Fibroblast of skin of right biceps (primary cell): ENCODE results near the gene RPL34.

Source experiments
- DNase-seq: peaks from one replicate; pipeline ENCODE4 v3.0.0-alpha.2; 2013

The RPL34 gene

DNA sequence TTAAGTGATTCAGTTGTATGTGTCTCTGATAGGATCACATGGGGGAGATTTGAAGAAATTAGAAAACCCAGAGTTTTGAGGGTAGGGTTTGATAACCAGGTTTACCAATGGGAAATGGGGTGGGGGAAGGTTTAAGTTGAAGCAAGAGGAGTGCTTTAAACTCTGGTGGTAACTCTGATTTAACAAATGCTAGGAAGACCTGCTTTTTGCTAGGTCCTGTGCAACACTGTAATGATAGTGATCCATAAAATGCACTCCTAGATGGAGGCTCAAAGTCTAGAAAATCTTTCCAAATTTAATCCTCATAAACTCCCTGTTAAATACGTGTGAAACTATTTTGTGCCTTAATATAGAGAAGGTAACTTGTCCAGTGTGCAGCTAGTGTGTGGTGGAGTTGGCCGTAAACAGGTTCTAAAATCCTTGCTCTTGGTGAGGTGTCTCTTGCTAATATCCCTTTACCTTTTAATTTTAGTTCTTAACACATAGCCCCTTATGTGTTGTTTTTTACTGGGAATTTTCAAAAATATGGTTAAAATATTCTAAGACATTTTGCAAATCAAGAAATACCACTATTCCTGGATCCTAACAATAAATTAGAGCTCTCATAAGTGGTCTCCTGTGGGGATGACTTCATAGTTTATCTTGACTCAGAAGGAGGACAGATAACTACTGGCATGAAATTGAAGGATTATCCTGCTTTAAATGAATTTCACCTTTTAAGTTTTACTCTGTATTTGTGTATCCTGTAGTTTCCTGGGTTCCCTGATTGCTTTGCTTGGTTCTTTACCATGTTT is 4.1 kb downstream of the RPL34 start:
- no peak for DNase-seq

DNA sequence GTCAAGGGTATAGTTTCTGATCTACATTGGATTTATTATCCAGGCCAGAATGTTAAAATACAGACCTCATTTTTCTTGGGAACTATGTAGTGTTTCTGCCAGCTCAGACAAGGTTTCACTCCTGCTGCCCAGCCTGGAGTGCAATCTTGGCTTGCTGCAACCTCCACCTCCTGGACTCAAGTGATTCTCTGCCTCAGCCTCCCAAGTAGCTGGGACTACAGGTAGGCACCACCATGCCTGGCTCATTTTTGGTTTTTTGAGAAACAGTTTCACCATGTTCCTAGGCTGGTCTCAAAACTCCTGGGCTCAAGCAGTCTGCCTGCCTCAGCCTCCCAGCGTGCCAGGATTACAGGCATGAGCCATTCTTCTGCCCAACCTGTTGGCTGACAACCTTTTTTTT is 5.7 kb downstream of the RPL34 start:
- no peak for DNase-seq

DNA sequence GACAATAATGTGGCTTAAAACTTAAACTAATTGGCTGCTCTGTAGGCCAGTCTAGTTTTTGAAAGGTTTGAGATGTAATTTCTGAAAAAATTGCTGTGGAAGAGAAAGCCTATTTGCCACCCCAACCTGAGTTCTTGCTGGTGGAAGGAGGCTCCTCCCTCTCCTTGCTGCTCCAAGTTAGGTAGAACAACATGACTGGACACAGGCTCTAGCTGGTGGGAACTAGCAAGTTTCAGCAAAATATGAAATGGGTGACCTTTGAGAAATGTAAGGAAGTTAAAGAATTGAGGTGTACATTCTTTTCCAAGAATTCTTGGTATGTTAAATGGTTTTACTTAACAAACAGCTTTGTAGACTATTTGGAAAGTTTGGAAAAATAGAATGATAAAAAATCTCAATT is 8.0 kb downstream of the RPL34 start:
- peak; percentile 29 for DNase-seq

DNA sequence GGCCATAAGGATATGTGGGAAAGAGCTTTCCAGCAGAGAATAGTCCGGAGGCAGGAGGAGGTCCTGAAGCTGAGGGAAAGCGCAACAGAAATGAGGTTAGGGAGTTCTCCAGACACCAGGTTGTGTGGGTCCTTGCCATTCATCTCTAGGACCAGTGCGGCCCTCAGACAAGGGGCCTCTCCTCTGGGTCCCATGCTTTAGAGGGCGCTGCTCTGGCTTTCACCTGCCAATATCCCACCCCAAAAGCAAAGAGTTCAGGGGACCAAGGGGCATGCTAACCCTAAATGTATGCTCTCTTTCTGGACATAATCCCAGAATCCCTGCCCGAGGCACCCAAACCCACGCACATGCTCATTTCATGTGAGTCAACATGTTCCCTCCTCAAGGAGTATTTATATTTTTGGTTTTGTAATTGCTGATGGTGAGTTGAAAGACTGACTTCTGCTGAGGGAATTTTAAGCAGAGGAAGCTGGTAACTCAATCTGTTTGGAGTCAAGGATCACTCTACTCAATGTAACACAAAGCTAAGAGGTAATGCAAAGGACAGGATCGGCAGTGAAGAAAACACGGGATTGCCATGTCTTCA is 14.8 kb downstream of the RPL34 start:
- peak; percentile 18 for DNase-seq

DNA sequence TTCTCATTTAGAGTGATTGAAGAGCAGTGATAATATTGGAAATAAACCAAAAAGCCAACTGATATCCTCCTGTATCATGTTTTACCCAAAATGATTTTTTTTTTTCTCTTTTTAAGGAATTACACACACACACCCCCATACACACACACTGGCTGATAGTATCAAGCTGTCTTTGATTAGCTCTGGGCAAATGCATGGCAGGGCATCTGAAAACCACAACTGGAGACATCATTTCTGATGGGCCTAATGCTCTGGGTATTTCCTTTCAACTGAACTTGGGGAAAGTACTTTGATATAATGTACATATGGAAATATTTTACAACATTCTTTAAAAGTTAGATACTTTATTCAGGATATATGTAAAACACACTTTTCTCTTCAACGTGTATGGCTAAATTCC is 15.9 kb downstream of the RPL34 start:
- DNase-seq, result peak; percentile 76

DNA sequence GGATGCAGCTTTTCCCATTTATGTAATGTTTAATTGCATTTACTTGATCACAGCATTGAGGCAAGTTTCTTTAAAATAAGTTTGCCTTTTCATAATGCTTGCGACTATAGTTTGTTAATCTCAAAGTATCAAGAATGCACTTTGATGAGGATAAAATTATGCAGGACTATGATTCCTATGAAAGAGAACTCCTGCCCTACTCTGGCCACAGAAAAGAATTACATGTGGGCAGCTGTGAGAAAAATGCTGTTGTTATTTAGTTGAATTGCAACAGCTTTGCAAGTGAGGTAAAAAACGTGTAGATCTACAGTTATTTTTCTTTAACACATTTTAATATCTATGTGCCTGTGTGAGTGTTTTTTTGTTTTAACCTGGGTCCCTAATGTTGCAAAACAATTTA is 17.5 kb downstream of the RPL34 start:
- peak; percentile 17 for DNase-seq

DNA sequence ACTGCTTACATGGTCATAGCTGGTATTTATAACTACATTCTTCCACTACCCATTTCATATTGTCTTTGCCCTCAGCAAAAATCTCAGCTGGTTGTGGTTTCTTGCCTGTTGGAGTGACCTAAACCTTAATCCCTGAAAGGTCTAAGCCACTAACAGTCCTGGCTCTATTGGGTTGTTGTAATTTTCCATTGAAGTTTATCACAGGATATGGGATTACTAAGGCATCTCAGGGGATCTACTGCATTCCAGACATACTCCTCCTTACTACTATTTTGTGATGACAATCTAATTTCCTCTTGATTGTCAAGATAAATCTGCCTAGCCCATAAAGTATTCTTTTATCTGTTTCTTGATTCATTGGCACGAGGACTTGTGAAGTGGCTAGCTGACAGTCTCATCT is 23.9 kb downstream of the RPL34 start:
- DNase-seq, result peak; percentile 84

DNA sequence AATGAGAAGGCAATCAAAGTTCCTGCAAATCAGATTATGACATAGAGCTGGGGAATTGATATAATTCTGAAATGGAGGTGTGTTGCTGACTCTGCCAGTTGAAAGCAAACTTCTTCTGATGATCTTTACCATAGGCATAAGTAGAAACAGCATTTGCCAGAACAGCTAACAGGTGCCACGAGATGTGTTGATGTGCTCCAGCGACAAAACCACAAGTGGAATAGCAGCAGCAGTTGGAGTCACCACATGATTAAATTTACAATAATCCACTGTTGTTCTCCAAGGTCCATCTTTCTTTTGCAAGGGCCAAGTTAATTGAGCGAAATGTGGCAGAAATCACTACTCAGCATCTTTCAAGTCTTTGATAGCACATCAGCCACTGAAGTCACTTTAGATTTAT is 26.3 kb downstream of the RPL34 start:
- DNase-seq, result no peak

DNA sequence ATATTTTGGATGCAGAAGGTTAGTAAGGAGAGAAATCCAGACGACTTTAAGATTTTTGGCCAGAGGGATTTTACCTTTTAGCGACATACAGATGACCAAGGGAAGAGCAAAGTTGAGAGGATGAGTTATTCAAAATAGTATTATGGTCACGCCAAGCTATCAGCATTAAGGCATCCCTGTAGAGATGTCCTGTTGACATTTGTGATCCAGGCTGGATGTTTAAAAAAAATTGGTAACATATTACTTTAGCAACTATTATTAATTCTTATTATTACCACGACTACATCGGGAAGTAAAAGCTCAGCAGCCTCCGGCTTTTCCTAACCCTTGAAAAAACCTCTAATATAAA is 29.5 kb downstream of the RPL34 start:
- DNase-seq, result no peak

DNA sequence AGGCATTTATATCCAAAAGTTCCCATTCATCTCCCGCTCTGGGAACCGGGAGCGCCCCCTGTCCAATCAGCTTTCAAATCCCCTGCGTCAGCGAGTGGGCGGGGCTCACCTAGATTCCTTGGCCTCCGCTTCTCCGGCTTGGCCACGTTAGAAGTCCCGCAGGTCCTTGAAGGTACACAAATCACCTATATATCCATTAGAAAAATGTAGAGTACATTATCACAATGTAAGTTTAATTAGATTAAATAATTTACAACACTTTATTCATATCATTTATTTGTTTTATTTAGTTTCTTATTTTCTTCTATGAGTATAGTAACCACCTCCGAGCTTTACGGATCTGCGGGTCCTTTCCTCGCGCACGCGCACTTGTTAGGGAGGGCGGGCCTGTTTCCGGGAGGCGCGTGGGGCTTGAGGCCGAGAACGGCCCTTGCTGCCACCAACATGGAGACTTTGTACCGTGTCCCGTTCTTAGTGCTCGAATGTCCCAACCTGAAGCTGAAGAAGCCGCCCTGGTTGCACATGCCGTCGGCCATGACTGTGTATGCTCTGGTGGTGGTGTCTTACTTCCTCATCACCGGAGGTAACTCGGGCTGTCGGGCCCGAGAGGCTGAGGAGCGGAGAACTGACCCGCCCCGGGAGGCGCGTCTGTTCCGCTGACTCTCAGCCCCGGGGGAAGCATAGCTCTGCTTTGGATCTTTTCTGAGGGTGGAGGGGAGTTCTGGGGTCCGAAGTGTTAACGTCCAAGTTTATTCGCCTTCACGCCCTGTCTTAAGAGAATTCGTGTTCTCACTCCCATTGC is 30.0 kb downstream of the RPL34 start, which contains the start of gene OSTC:
Gene OSTC (plus strand): TSS at position 388 of the 802 bp plus-strand sequence. CDS start 57 bp downstream, at position 445.
- DNase-seq, result peak; percentile 98

DNA sequence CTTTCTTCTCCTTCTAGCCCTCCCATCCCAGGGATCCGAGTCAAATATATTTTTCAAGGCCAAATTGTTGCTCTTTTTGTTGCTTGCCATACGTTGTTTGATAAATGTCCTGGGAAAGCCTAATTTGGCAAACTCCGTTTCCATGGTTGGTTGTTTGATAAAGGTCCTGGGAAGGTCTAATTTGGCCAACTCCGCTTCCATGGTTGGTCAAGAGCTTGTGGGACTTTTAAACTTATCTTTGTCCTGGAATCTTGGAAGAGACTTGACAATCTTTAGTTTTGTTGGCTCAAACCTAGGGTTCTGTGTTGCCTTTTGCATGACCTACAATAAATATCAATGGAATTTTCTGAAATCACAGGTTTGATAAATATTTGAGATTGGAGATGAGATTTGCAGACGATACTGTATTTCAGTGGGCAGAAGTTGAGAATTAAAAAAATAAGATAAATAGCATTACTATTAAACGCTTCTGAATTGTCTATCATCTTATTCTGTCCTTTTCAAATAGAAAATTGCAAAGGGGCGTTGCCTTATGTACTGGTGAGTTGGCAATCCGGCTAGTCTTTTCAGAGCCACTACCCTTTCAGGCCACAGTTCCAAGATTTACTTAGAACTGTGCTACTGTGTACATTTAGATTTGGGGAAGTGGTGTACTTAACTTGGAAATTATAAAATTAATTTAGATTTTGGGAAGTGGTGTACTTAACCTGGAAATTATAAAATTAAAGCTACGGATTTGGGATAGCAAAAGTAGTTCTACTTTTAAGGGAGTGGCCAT is 30.8 kb downstream of the RPL34 start:
- peak; percentile 71 for DNase-seq

DNA sequence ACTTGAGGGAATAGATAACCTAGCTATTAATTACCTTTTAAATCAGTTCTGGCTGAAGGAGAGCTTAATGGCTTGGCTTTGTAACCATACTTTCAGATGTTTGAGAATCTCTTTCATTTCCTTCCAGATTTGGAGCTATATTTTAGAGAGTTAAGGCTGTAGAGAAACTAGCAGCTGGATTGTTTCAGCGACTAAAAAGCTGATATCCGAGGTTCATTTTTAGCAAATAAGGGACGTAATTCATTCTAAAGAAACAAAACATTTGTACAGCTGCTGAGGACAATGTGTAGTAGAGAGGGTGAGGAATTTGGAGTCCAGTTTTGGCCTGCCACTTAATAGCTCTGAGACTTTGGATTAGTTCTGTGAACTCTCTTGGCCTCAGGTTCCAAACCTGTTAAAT is 42.3 kb downstream of the RPL34 start:
- no peak for DNase-seq

DNA sequence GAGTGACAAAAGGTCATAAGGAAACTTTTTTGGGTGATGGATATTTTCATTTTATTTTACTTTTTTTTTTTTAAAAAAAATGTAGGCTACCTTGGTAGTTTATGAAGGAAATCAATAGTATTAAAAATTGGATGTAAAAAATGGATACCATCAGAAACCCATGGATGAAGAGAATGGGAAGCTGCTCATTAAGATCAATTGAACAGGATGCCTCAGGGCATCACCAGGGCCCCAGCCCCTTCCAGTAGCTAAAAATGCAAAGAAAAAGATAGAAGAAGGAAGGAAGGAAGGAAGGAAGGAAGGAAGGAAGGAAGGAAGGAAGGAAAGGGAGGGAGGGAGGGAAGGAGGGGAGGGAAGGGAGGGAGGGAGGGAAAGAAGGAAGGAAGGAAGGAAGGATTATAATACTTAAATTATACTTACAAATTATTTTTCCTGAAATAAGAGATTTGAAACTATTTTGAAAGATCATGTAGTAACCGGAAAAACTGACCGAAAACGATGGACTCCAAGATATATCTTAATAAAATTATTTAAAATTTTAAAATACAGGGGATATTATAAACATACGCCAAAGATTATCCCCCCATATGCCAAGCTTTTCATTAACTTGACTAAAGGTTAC is 54.1 kb downstream of the RPL34 start:
- DNase-seq, result no peak
